Hepatocyte (in vitro differentiated cells): ENCODE results near the gene LPAR1. TPM values are rescaled to one million over a fixed set of nuclear protein-coding genes. Genes with fewer than 3 reads are reported as not detected.

Experiments used
- DNase-seq: peaks from one replicate; pipeline ENCODE4 v3.0.0-alpha.2; 2016; ENCODE audit warnings: low spot score
- H2AFZ ChIP-seq: fragments of 200-600 bp; sonication (generic); 2 replicates; pipeline ENCODE4 v1.6.0; 2016; ENCODE audit warnings: antibody characterized with exemption, mild to moderate bottlenecking
- H3K27ac ChIP-seq: fragments of 200-600 bp; sonication (generic); 2 replicates; pipeline ENCODE4 v1.5.1; 2016; ENCODE audit warnings: mild to moderate bottlenecking
- H3K27me3 ChIP-seq: fragments of 200-600 bp; sonication (generic); 2 replicates; pipeline ENCODE4 v1.6.1; 2016
- H3K36me3 ChIP-seq: fragments of 200-600 bp; sonication (generic); replicated peaks from 2 replicates; pipeline ENCODE4 v1.5.1; 2016; ENCODE audit warnings: low read depth; ENCODE audit not compliant: insufficient read depth
- H3K4me1 ChIP-seq: fragments of 200-600 bp; sonication (generic); 2 replicates; pipeline ENCODE4 v1.5.1; 2016; ENCODE audit warnings: mild to moderate bottlenecking, moderate library complexity; ENCODE audit not compliant: insufficient read depth
- H3K4me2 ChIP-seq: fragments of 200-600 bp; sonication (generic); 2 replicates; pipeline ENCODE4 v1.6.0; 2016
- H3K4me3 ChIP-seq: fragments of 200-600 bp; sonication (generic); 2 replicates; pipeline ENCODE4 v1.5.1; 2016; ENCODE audit warnings: mild to moderate bottlenecking
- H3K79me2 ChIP-seq: fragments of 200-600 bp; sonication (generic); 2 replicates; pipeline ENCODE4 v1.6.0; 2017; ENCODE audit warnings: mild to moderate bottlenecking
- H3K9me2 ChIP-seq: fragments of 200-600 bp; sonication (generic); replicated peaks from 2 replicates; pipeline ENCODE4 v1.6.0; 2017; ENCODE audit warnings: mild to moderate bottlenecking; ENCODE audit not compliant: insufficient read depth
- H3K9me3 ChIP-seq: fragments of 200-600 bp; sonication (generic); 2 replicates; pipeline ENCODE4 v1.5.1; 2016; ENCODE audit warnings: low read depth, mild to moderate bottlenecking
- H4K20me1 ChIP-seq: fragments of 200-600 bp; sonication (generic); 2 replicates; pipeline ENCODE4 v1.6.0; 2016; ENCODE audit warnings: mild to moderate bottlenecking; ENCODE audit not compliant: insufficient read depth, poor library complexity, severe bottlenecking
- CTCF ChIP-seq: fragments of 200-600 bp; sonication (generic); IDR thresholded peaks from 2 replicates; pipeline ENCODE4 v1.5.1; 2016; ENCODE audit warnings: antibody characterized with exemption, mild to moderate bottlenecking; ENCODE audit not compliant: poor library complexity
- EZH2 ChIP-seq: fragments of 200-600 bp; sonication (generic); IDR thresholded peaks from 2 replicates; pipeline ENCODE4 v1.6.1; 2016; ENCODE audit warnings: antibody characterized with exemption, mild to moderate bottlenecking, borderline replicate concordance
- EZH2phosphoT487 ChIP-seq: fragments of 200-600 bp; sonication (generic); IDR thresholded peaks from one replicate; pipeline ENCODE4 v1.6.1; 2018; ENCODE audit warnings: antibody characterized with exemption, mild to moderate bottlenecking, low read depth, moderate library complexity; ENCODE audit not compliant: unreplicated experiment, severe bottlenecking
- WGBS: methylation state at CpG from one replicate; pipeline ENCODE4 v1.1.6; 2016; ENCODE audit warnings: low lambda C conversion rate; ENCODE audit errors: missing lambda C conversion rate; 5-methylcytosine and 5-hydroxymethylcytosine counted together
- polyA plus RNA-seq: library from polyadenylated mRNA; unstranded; fragments of >200 nt; fragmentation: Nextera tagmentation; extraction: Ambion mirVana; gene quantifications from 2 replicates; pipeline ENCODE4 v1.2.1, GENCODE V29; 2016
- total RNA-seq: library from RNA; depleted of rRNA; stranded (reverse); fragments of >200 nt; gene quantifications from 2 replicates; pipeline ENCODE4 v1.2.3, GENCODE V29; 2014

The LPAR1 gene
- total and polyA plus RNA-seq, 2 experiments from 2014 or later, result 20.2 to 36.8 TPM

- H3K27ac ChIP-seq, result no peak overlapping the region
- H3K9me2 ChIP-seq, result no peaks in the 10 kb centered on the region
- no peak for DNase-seq
- H3K9me3 ChIP-seq, result no peaks in the 10 kb centered on the region
- no peaks in the 10 kb centered on the region for H3K36me3 ChIP-seq
- H3K27me3 ChIP-seq, result no peaks in the 10 kb centered on the region
- 88% methylated on average over 3 of the region's 3 CpGs for WGBS
- H4K20me1 ChIP-seq, result no peaks in the 10 kb centered on the region
- H3K79me2 ChIP-seq, result peaks cover 65% of the 10 kb centered on the region
- no peak overlapping the region for H3K4me3 ChIP-seq
- H3K4me2 ChIP-seq, result no peak overlapping the region
- no peak overlapping the region for H2AFZ ChIP-seq
- TF ChIP-seq CTCF, result no peak
- TF ChIP-seq EZH2phosphoT487, result no peak
- no peak for TF ChIP-seq EZH2
- peaks cover 3% of the 10 kb centered on the region for H3K4me1 ChIP-seq
Observed at GRCh38 chr9:110977259-110977709, 61.0 kb downstream of the LPAR1 start.

- H3K79me2 ChIP-seq, result peaks cover 52% of the 10 kb centered on the region
- TF ChIP-seq EZH2phosphoT487, result no peak
- no peaks in the 10 kb centered on the region for H3K9me2 ChIP-seq
- peaks cover 3% of the 10 kb centered on the region for H3K4me1 ChIP-seq
- no peak overlapping the region for H3K27ac ChIP-seq
- 71% methylated on average over 6 of the region's 6 CpGs for WGBS
- H3K9me3 ChIP-seq, result no peaks in the 10 kb centered on the region
- no peaks in the 10 kb centered on the region for H4K20me1 ChIP-seq
- H3K4me2 ChIP-seq, result no peak overlapping the region
- DNase-seq, result no peak
- H2AFZ ChIP-seq, result no peak overlapping the region
- H3K4me3 ChIP-seq, result no peak overlapping the region
- no peaks in the 10 kb centered on the region for H3K27me3 ChIP-seq
- H3K36me3 ChIP-seq, result no peaks in the 10 kb centered on the region
Observed at GRCh38 chr9:110975969-110976368, 62.3 kb downstream of the LPAR1 start.

GRCh38 chr9:110975278-110975677, 63.0 kb downstream of the LPAR1 start:
- H2AFZ ChIP-seq, result no peak overlapping the region
- no peaks in the 10 kb centered on the region for H4K20me1 ChIP-seq
- H3K79me2 ChIP-seq, result peaks cover 45% of the 10 kb centered on the region
- no peaks in the 10 kb centered on the region for H3K9me2 ChIP-seq
- H3K27ac ChIP-seq, result no peak overlapping the region
- no peaks in the 10 kb centered on the region for H3K9me3 ChIP-seq
- no peaks in the 10 kb centered on the region for H3K27me3 ChIP-seq
- H3K4me3 ChIP-seq, result no peak overlapping the region
- no peak overlapping the region for H3K4me2 ChIP-seq
- TF ChIP-seq CTCF (no peak), EZH2 (no peak), EZH2phosphoT487 (no peak)
- H3K4me1 ChIP-seq, result peaks cover 10% of the 10 kb centered on the region
- H3K36me3 ChIP-seq, result no peaks in the 10 kb centered on the region
- WGBS, result 98% methylated on average over 2 of the region's 2 CpGs
- DNase-seq, result no peak

GRCh38 chr9:110971705-110972104, 66.6 kb downstream of the LPAR1 start:
- Histone ChIP-seq H3K79me2 (peaks cover 23% of the 10 kb centered on the region), H3K27me3 (no peaks in the 10 kb centered on the region), H3K4me1 (peaks cover 11% of the 10 kb centered on the region), H3K9me3 (no peaks in the 10 kb centered on the region), H3K9me2 (no peaks in the 10 kb centered on the region), H4K20me1 (no peaks in the 10 kb centered on the region), H3K4me2 (peak overlapping the region; percentile 2), H3K4me3 (no peak overlapping the region), H3K27ac (peak overlapping the region; percentile 66), H3K36me3 (no peaks in the 10 kb centered on the region), H2AFZ (peak overlapping the region; percentile 17)
- DNase-seq, result no peak
- no peak for TF ChIP-seq EZH2phosphoT487
- TF ChIP-seq CTCF, result no peak
- TF ChIP-seq EZH2, result no peak
- 72% methylated on average over 5 of the region's 5 CpGs for WGBS
